Loucy (cell line): ENCODE data around the gene CFAP251.

ENCODE experiments used
- H2AFZ ChIP-seq: fragments of 200-600 bp; sonication (generic); 2 replicates; pipeline ENCODE4 v1.6.0; 2016; ENCODE audit warnings: antibody characterized with exemption, mild to moderate bottlenecking, low read length, moderate library complexity
- H3F3A ChIP-seq: fragments of 200-600 bp; 2 replicates; pipeline ENCODE4 v1.6.0; 2016; ENCODE audit warnings: antibody characterized with exemption, low read depth, mild to moderate bottlenecking
- H3K27me3 ChIP-seq: fragments of 200-600 bp; sonication (generic); 2 replicates; pipeline ENCODE4 v1.6.1; 2014; ENCODE audit warnings: low read length, mild to moderate bottlenecking; ENCODE audit not compliant: insufficient read depth, poor library complexity, severe bottlenecking
- H3K36me3 ChIP-seq: fragments of 200-600 bp; sonication (generic); 2 replicates; pipeline ENCODE4 v1.6.1; 2016; ENCODE audit warnings: low read length; ENCODE audit not compliant: insufficient read depth
- H3K4me1 ChIP-seq: fragments of 200-600 bp; sonication (generic); 2 replicates; pipeline ENCODE4 v1.5.1; 2014; ENCODE audit warnings: low read length, mild to moderate bottlenecking; ENCODE audit not compliant: insufficient read depth, poor library complexity, severe bottlenecking
- H3K4me2 ChIP-seq: fragments of 200-600 bp; sonication (generic); 2 replicates; pipeline ENCODE4 v1.6.0; 2014; ENCODE audit warnings: antibody characterized with exemption, low read length, low read depth, mild to moderate bottlenecking; ENCODE audit not compliant: poor library complexity, severe bottlenecking
- H3K4me3 ChIP-seq: fragments of 200-600 bp; sonication (generic); 2 replicates; pipeline ENCODE4 v1.5.1; 2014; ENCODE audit warnings: low read length, mild to moderate bottlenecking, mixed read lengths; ENCODE audit not compliant: poor library complexity, severe bottlenecking
- H3K79me2 ChIP-seq: fragments of 200-600 bp; sonication (generic); 2 replicates; pipeline ENCODE4 v1.6.1; 2014; ENCODE audit warnings: low read length; ENCODE audit not compliant: insufficient read depth
- H3K9ac ChIP-seq: fragments of 200-600 bp; sonication (generic); 2 replicates; pipeline ENCODE4 v1.6.0; 2014; ENCODE audit warnings: mild to moderate bottlenecking, low read depth, low read length, moderate library complexity; ENCODE audit not compliant: poor library complexity, severe bottlenecking
- H3K9me2 ChIP-seq: fragments of 200-600 bp; sonication (generic); replicated peaks from 2 replicates; pipeline ENCODE4 v1.6.1; 2016; ENCODE audit warnings: low read depth, low read length, mixed read lengths
- H3K9me3 ChIP-seq: fragments of 200-600 bp; sonication (generic); 2 replicates; pipeline ENCODE4 v1.6.1; 2014; ENCODE audit warnings: mild to moderate bottlenecking, antibody characterized with exemption, low read length, low read depth; ENCODE audit not compliant: insufficient read depth
- H4K20me1 ChIP-seq: fragments of 200-600 bp; sonication (generic); 2 replicates; pipeline ENCODE4 v1.6.0; 2014; ENCODE audit warnings: antibody characterized with exemption, low read length, mild to moderate bottlenecking; ENCODE audit not compliant: insufficient read depth, poor library complexity, severe bottlenecking
- EZH2phosphoT487 ChIP-seq: fragments of 200-600 bp; IDR thresholded peaks from 2 replicates; pipeline ENCODE4 v1.6.1; 2018; ENCODE audit warnings: antibody characterized with exemption, mild to moderate bottlenecking, moderate library complexity, borderline replicate concordance
- TF ChIP-seq, protein P1 (sequence below): fragments of 200-600 bp; sonication (generic); conservative IDR thresholded peaks from 2 replicates; pipeline ENCODE4 v1.5.1; 2014; ENCODE audit warnings: mild to moderate bottlenecking, antibody characterized with exemption, low read length

Gene CFAP251

DNA sequence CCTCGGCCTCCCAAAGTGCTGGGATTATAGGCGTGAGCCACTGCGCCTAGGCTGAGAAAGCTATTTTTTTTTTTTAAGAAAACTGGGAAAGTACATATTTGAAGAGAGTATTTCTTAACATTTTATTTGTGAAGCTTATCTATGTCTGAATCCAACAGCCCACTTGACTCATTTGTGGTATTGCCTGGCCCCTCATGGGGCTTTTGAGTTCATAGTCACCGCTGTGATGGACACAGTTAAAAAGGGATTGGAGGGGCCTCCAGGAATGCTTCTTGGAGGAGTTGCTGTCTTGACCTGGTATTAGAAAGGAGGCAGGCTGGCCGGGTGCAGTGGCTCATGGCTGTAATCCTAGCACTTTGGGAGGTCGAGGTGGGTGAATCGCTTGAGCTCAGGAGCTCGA is 129.8 kb downstream of the CFAP251 start:
- Histone ChIP-seq H4K20me1 (no peaks in the 10 kb centered on the region), H3K9ac (no peak overlapping the region), H3K79me2 (no peaks in the 10 kb centered on the region), H3K36me3 (peaks cover 43% of the 10 kb centered on the region; the same call in 1 of the 2 replicates), H3K9me2 (no peaks in the 10 kb centered on the region), H3K4me2 (no peak overlapping the region), H3K27me3 (no peaks in the 10 kb centered on the region), H2AFZ (no peak overlapping the region), H3K4me3 (no peak overlapping the region), H3F3A (no peaks in the 10 kb centered on the region), H3K9me3 (no peaks in the 10 kb centered on the region), H3K4me1 (no peaks in the 10 kb centered on the region)
- no peak for TF ChIP-seq EZH2phosphoT487
- TF ChIP-seq, protein P1, sequence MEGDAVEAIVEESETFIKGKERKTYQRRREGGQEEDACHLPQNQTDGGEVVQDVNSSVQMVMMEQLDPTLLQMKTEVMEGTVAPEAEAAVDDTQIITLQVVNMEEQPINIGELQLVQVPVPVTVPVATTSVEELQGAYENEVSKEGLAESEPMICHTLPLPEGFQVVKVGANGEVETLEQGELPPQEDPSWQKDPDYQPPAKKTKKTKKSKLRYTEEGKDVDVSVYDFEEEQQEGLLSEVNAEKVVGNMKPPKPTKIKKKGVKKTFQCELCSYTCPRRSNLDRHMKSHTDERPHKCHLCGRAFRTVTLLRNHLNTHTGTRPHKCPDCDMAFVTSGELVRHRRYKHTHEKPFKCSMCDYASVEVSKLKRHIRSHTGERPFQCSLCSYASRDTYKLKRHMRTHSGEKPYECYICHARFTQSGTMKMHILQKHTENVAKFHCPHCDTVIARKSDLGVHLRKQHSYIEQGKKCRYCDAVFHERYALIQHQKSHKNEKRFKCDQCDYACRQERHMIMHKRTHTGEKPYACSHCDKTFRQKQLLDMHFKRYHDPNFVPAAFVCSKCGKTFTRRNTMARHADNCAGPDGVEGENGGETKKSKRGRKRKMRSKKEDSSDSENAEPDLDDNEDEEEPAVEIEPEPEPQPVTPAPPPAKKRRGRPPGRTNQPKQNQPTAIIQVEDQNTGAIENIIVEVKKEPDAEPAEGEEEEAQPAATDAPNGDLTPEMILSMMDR, result no peak

DNA sequence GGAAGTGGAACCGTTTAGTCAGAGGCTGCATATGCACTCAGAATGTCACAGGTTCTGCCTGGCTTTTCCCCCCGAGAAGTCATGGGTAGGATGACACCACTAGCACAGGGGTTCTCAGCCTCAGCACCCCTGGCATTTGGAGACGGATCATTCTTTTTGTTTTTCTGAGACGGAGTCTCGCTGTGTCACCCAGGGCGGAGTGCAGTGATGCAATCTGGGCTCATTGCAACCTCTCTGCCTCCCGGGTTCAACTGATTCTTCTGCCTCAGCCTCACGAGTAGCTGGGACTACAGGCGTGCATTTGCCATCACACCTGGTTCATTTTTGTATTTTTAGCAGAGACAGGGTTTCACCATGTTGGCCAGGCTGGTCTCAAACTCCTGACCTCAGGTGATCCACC is 131.4 kb downstream of the CFAP251 start:
- no peak overlapping the region for H3K4me3 ChIP-seq
- H3F3A ChIP-seq, result no peaks in the 10 kb centered on the region
- H3K36me3 ChIP-seq, result peaks cover 34% of the 10 kb centered on the region; the same call in 1 of the 2 replicates
- no peaks in the 10 kb centered on the region for H3K79me2 ChIP-seq
- no peak overlapping the region for H3K4me2 ChIP-seq
- H3K27me3 ChIP-seq, result no peaks in the 10 kb centered on the region
- H4K20me1 ChIP-seq, result no peaks in the 10 kb centered on the region
- H3K9ac ChIP-seq, result no peak overlapping the region
- no peak for TF ChIP-seq EZH2phosphoT487
- TF ChIP-seq, protein P1, result no peak
- no peaks in the 10 kb centered on the region for H3K9me2 ChIP-seq
- H3K9me3 ChIP-seq, result no peaks in the 10 kb centered on the region
- H2AFZ ChIP-seq, result no peak overlapping the region
- no peaks in the 10 kb centered on the region for H3K4me1 ChIP-seq

DNA sequence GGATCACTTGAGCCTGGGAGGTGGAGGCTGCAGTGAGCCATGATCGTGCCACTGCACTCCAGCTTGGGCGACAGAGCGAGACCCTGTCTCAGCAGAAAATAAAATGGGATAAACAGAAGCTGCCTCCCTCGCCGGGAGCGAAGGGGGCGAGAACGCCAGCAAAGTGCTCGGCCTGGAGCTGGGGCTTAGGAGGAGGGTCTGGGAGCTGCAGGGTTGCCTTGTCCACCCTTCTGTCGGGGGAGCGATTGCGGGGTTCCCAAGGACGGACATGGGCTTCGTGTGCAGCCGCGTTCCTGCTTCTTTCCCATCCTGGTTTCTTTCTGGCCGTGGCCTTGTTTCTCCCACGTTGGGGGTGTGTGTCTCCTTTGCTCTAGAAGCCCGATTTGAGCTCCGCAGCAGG is 132.3 kb downstream of the CFAP251 start:
- Histone ChIP-seq H3K4me3 (no peak overlapping the region), H3K79me2 (no peaks in the 10 kb centered on the region), H2AFZ (no peak overlapping the region), H3K4me1 (no peaks in the 10 kb centered on the region), H3K27me3 (no peaks in the 10 kb centered on the region), H3K9me2 (no peaks in the 10 kb centered on the region), H3K9me3 (no peaks in the 10 kb centered on the region), H3K4me2 (no peak overlapping the region), H3K36me3 (peaks cover 37% of the 10 kb centered on the region; the same call in 1 of the 2 replicates), H4K20me1 (no peaks in the 10 kb centered on the region), H3K9ac (no peak overlapping the region), H3F3A (no peaks in the 10 kb centered on the region)
- TF ChIP-seq EZH2phosphoT487, result no peak
- TF ChIP-seq, protein P1, result no peak
